Stromal cell of bone marrow (primary cell): Measurements from ENCODE around the gene FADS1.
A peak's percentile ranks its signal among the peaks of the same experiment; 100 is the strongest.

Source experiments
- DNase-seq: peaks from one replicate; pipeline ENCODE4 v3.0.0-alpha.2; 2012; ENCODE audit warnings: low read depth

Gene FADS1

GRCh38 chr11:61795459-61795858, 21.3 kb downstream of the FADS1 start:
- no peak for DNase-seq

- no peak for DNase-seq
These were observed 22.2 kb downstream of the FADS1 start for GRCh38 chr11:61794579-61794978.

- DNase-seq, result no peak
These were observed 23.0 kb downstream of the FADS1 start for GRCh38 chr11:61793829-61794204.

GRCh38 chr11:61793083-61793828, 23.5 kb downstream of the FADS1 start:
- no peak for DNase-seq

- peak; percentile 85 for DNase-seq
These were observed 24.3 kb downstream of the FADS1 start, which contains the start of the genes FEN1 and TMEM258 for GRCh38 chr11:61792310-61793082. Gene FEN1, plus strand, starts transcription at chr11:61792911. Its CDS starts 2,451 bp downstream, at chr11:61795362. Gene TMEM258, minus strand, starts transcription at chr11:61792599. Its CDS starts 41 bp downstream, at chr11:61792558.

GRCh38 chr11:61791737-61792309, 25.0 kb downstream of the FADS1 start:
- peak; percentile 81 for DNase-seq

- DNase-seq, result peak; percentile 10
These were observed 28.8 kb downstream of the FADS1 start for GRCh38 chr11:61787928-61788491.

- DNase-seq, result no peak
These were observed 30.9 kb downstream of the FADS1 start for GRCh38 chr11:61785837-61786402.

GRCh38 chr11:61784506-61784805, 32.3 kb downstream of the FADS1 start:
- DNase-seq, result no peak

- no peak for DNase-seq
These were observed 32.9 kb downstream of the FADS1 start for GRCh38 chr11:61783717-61784505.

GRCh38 chr11:61782841-61783240, 34.0 kb downstream of the FADS1 start:
- DNase-seq, result no peak

- DNase-seq, result no peak
These were observed 34.5 kb downstream of the FADS1 start for GRCh38 chr11:61782299-61782698.

- DNase-seq, result no peak
These were observed 35.2 kb downstream of the FADS1 start for GRCh38 chr11:61781585-61781984.

GRCh38 chr11:61780581-61781162, 36.1 kb downstream of the FADS1 start:
- no peak for DNase-seq

GRCh38 chr11:61779666-61780525, 36.9 kb downstream of the FADS1 start:
- no peak for DNase-seq

- no peak for DNase-seq
These were observed 37.7 kb downstream of the FADS1 start for GRCh38 chr11:61778920-61779650.

GRCh38 chr11:61778357-61778886, 38.4 kb downstream of the FADS1 start:
- DNase-seq, result no peak

GRCh38 chr11:61777234-61778090, 39.3 kb downstream of the FADS1 start:
- no peak for DNase-seq
